GM19463 (cell line): Measurements from ENCODE around the gene PHF2.

ENCODE experiments used
- ATAC-seq: cut with Tn5 transposase; IDR thresholded peaks from one replicate; pipeline ENCODE4 v1.9.1; 2021; ENCODE audit warnings: mild to moderate bottlenecking, moderate library complexity; ENCODE audit not compliant: unreplicated experiment

PHF2 gene

GRCh38 chr9:93648181-93648580 lies 71.8 kb downstream of the PHF2 start:
- no peak for ATAC-seq

- no peak for ATAC-seq
These were observed 72.5 kb downstream of the PHF2 start for GRCh38 chr9:93648836-93649235.

- ATAC-seq = no peak
These were observed 73.4 kb downstream of the PHF2 start for GRCh38 chr9:93649610-93650261.

GRCh38 chr9:93650448-93650847 lies 74.1 kb downstream of the PHF2 start:
- ATAC-seq = no peak

GRCh38 chr9:93651521-93651950 lies 75.2 kb downstream of the PHF2 start:
- ATAC-seq = no peak

GRCh38 chr9:93652604-93653592 lies 76.5 kb downstream of the PHF2 start:
- ATAC-seq = no peak

GRCh38 chr9:93653760-93654159 lies 77.4 kb downstream of the PHF2 start:
- no peak for ATAC-seq

- no peak for ATAC-seq
These were observed 78.1 kb downstream of the PHF2 start for GRCh38 chr9:93654351-93654961.

GRCh38 chr9:93655621-93656425 lies 79.4 kb downstream of the PHF2 start:
- ATAC-seq = no peak

GRCh38 chr9:93656426-93657239 lies 80.2 kb downstream of the PHF2 start:
- ATAC-seq = no peak

- no peak for ATAC-seq
These were observed 81.1 kb downstream of the PHF2 start for GRCh38 chr9:93657331-93658111.

- no peak for ATAC-seq
These were observed 82.0 kb downstream of the PHF2 start for GRCh38 chr9:93658184-93658925.

GRCh38 chr9:93659044-93659836 lies 82.9 kb downstream of the PHF2 start:
- no peak for ATAC-seq

- no peak for ATAC-seq
These were observed 83.4 kb downstream of the PHF2 start for GRCh38 chr9:93659837-93660177.

GRCh38 chr9:93660352-93661046 lies 84.1 kb downstream of the PHF2 start:
- ATAC-seq = no peak

- no peak for ATAC-seq
These were observed 85.2 kb downstream of the PHF2 start for GRCh38 chr9:93661591-93661990.

GRCh38 chr9:93662016-93662638 lies 85.7 kb downstream of the PHF2 start:
- ATAC-seq = no peak
